Activated CD4-positive, alpha-beta T cell treated with anti-CD3 and anti-CD28 coated beads for 4 hours (primary cell): ENCODE data around the gene GRPEL1.

ENCODE experiments used
- DNase-seq, 2 donors: peaks; one replicate each; pipeline ENCODE4 v3.0.0-alpha.2; 2020

Gene GRPEL1

GRCh38 chr4:7043284-7044136 is 24.4 kb downstream of the GRPEL1 start, which contains the start of gene TADA2B:
Gene TADA2B, plus strand, starts transcription at chr4:7043372. Its CDS starts 208 bp downstream, at chr4:7043580.
- peak; percentile 43 to 51 for DNase-seq

- peak; percentile 84 to 90 for DNase-seq
Measured at GRCh38 chr4:7042503-7043283, 25.2 kb downstream of the GRPEL1 start.

- no peak for DNase-seq
Measured at GRCh38 chr4:7041801-7042502, 25.9 kb downstream of the GRPEL1 start.

GRCh38 chr4:7041246-7041645 is 26.6 kb downstream of the GRPEL1 start:
- no peak for DNase-seq

GRCh38 chr4:7040765-7041164 is 27.1 kb downstream of the GRPEL1 start:
- no peak for DNase-seq

GRCh38 chr4:7037425-7037824 is 30.4 kb downstream of the GRPEL1 start:
- DNase-seq: no peak

GRCh38 chr4:7034262-7035081 is 33.4 kb downstream of the GRPEL1 start:
- DNase-seq: no peak

GRCh38 chr4:7032596-7032995 is 35.3 kb downstream of the GRPEL1 start:
- no peak for DNase-seq

- no peak for DNase-seq
Measured at GRCh38 chr4:7031558-7032449, 36.1 kb downstream of the GRPEL1 start.

GRCh38 chr4:7030856-7031255 is 37.0 kb downstream of the GRPEL1 start:
- no peak for DNase-seq

GRCh38 chr4:7029921-7030320 is 37.9 kb downstream of the GRPEL1 start:
- DNase-seq: no peak

- no peak for DNase-seq
Measured at GRCh38 chr4:7029212-7029611, 38.7 kb downstream of the GRPEL1 start.

- peak in 1 of 2 donors; percentile 15 for DNase-seq
Measured at GRCh38 chr4:7027913-7028312, 40.0 kb downstream of the GRPEL1 start.

GRCh38 chr4:7027284-7027683 is 40.6 kb downstream of the GRPEL1 start:
- no peak for DNase-seq

GRCh38 chr4:7026107-7026506 is 41.8 kb downstream of the GRPEL1 start:
- DNase-seq: no peak

GRCh38 chr4:7025040-7025602 is 42.7 kb downstream of the GRPEL1 start:
- DNase-seq: no peak

GRCh38 chr4:7024336-7024890 is 43.5 kb downstream of the GRPEL1 start:
- no peak for DNase-seq

- DNase-seq: no peak
Measured at GRCh38 chr4:7023901-7024300, 44.0 kb downstream of the GRPEL1 start.

- DNase-seq: no peak
Measured at GRCh38 chr4:7023486-7023885, 44.4 kb downstream of the GRPEL1 start.

- no peak for DNase-seq
Measured at GRCh38 chr4:7021930-7022664, 45.8 kb downstream of the GRPEL1 start.
